ENCODE results near the gene TH. TPM values are rescaled to one million over a fixed set of nuclear protein-coding genes. Genes with fewer than 3 reads are reported as not detected.

The TH gene
- total and polyA plus RNA-seq, 9 of the 15 experiments (the other 6 are each of a cell fraction or from before 2014, with no cell fraction given) = not detected

DNA sequence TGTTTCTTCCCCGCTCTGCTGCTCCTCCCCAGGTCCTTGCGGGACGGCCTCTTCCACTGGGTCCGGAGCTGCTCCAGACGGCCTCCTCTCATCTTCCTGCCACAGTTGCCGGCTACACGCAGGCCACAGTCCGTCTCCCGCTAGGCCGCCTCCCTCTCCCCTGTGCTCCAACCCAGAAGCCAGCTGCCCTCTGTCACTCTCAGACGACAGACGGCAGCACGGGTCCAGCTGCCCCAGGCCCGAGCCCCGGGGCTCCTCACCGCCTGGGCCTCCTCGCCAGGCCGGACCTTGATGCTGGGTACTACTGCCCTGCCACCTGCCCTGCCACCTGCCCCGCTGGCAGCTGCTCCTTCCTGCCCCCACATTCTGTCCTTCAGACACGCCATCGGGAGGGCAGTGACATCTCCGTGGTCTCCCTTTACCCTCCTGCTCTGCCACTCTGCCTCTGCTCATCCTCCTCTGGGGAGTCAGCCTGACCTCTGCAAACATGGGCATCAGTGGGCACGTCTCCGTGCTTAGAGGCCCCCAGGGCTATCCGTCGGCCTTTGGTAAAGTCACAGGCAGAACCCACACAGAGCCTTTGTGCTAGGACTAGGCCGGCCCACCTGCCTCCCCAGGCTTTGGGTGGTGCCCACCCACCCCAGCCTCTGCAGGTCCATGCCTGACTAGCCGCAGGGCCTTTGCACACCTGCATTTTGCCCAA is 43.1 kb upstream of the TH start:
- no peak for FAIRE-seq
- ChIA-PET CTCF (ENCODE audit: low intra/inter-chr PET ratio) (no interaction called here), POLR2A (no interaction called here)
- Histone ChIP-seq H3K9me1 (ENCODE audit: control insufficient read depth, insufficient read depth, low read length) (no peaks in the 10 kb centered on the region), H3K9me3 (replicated peaks; ENCODE audit: control insufficient read depth, insufficient read depth, low read depth, low read length) (no peaks in the 10 kb centered on the region), H3K4me3 (no peak overlapping the region), H3K4me2 (ENCODE audit: insufficient read depth, low read length) (no peak overlapping the region), H3K4me1 (replicated peaks in 1 of 2; ENCODE audit: control insufficient read depth in 2 of 2, insufficient read depth in 2 of 2, low read length in 2 of 2) (peaks cover 0 to 35% of the 10 kb centered on the region in 2 experiments; a peak in 2 of 5 replicates), H3K79me2 (ENCODE audit: control insufficient read depth, insufficient read depth, low read length) (no peaks in the 10 kb centered on the region), H3K36me3 (ENCODE audit: control insufficient read depth, insufficient read depth, low read length) (no peaks in the 10 kb centered on the region), H2AFZ (ENCODE audit: low read depth, low read length) (no peak overlapping the region), H3K9ac (ENCODE audit: insufficient read depth in 1 of 2, low read depth in 2 of 2, low read length in 2 of 2) (peak overlapping the region in 1 of 2 experiments; percentile 28; a peak in 1 of 4 replicates), H3K27me3 (ENCODE audit: control insufficient read depth in 2 of 2, insufficient read depth in 2 of 2, low read length in 2 of 2) (peaks cover 20 to 75% of the 10 kb centered on the region in 2 experiments; a peak in 4 of 5 replicates), H3K27ac (ENCODE audit: extremely low read depth, low read depth, low read length) (no peak overlapping the region), H4K20me1 (replicated peaks; ENCODE audit: control insufficient read depth, insufficient read depth, low read length) (peaks cover 10% of the 10 kb centered on the region)
- BruUV-seq (replicated peaks) = no TSS peak
- 7% methylated on average over 20 of the region's 28 CpGs for WGBS (ENCODE audit: insufficient coverage, low coverage, missing lambda C conversion rate)
- TF ChIP-seq TCF3 (CRISPR knock-in tag; IDR thresholded peaks at IDR 0.05) = no peak
- TF ChIP-seq, protein P1, sequence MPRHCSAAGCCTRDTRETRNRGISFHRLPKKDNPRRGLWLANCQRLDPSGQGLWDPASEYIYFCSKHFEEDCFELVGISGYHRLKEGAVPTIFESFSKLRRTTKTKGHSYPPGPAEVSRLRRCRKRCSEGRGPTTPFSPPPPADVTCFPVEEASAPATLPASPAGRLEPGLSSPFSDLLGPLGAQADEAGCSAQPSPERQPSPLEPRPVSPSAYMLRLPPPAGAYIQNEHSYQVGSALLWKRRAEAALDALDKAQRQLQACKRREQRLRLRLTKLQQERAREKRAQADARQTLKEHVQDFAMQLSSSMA (CRISPR knock-in tag; IDR thresholded peaks at IDR 0.05) = no peak
- TF ChIP-seq HCFC1 (IDR thresholded peaks at IDR 0.05; ENCODE audit: low read depth, low read length) = no peak
- TF ChIP-seq MAFG (tag; conservative IDR thresholded peaks at IDR 0.05) = no peak
- TF ChIP-seq CBX8 (IDR thresholded peaks at IDR 0.05; ENCODE audit: borderline replicate concordance, extremely low read depth, low read depth, low read length, poor library complexity, severe bottlenecking) = no peak
- TF ChIP-seq SNIP1 (IDR thresholded peaks at IDR 0.05; ENCODE audit: low read depth) = no peak
- no peak for TF ChIP-seq TFE3 (CRISPR knock-in tag; IDR thresholded peaks at IDR 0.05)
- no peak for TF ChIP-seq MTA1 (IDR thresholded peaks at IDR 0.05; ENCODE audit: borderline replicate concordance)
- ATAC-seq = no peak; the same call in 2 of the 3 replicates
- intact Hi-C loops (cut with micrococcal nuclease) = no loop called here
- in situ Hi-C loops (cut with MboI) = no loop called here
- peak in 2 of 4 experiments; percentile 3 to 8 for DNase-seq (ENCODE audit: extremely low read depth in 1 of 4, low spot score in 3 of 4)

Data from K562 (cell line).